NCI-H1930 (cell line): ENCODE data around the gene MYO1C.
A peak's percentile ranks its signal among the peaks of the same experiment; 100 is the strongest.
"Not testable (repeated sequence)": the region's sequence is repeated elsewhere in the genome, so short reads cannot be mapped to it uniquely, and the experiment has no call there.

ENCODE experiments used
- DNase-seq, 2 experiments: peaks; one replicate each; lab custom pipeline; 2025; lab: John Stamatoyannopoulos, UW

Gene MYO1C

DNA sequence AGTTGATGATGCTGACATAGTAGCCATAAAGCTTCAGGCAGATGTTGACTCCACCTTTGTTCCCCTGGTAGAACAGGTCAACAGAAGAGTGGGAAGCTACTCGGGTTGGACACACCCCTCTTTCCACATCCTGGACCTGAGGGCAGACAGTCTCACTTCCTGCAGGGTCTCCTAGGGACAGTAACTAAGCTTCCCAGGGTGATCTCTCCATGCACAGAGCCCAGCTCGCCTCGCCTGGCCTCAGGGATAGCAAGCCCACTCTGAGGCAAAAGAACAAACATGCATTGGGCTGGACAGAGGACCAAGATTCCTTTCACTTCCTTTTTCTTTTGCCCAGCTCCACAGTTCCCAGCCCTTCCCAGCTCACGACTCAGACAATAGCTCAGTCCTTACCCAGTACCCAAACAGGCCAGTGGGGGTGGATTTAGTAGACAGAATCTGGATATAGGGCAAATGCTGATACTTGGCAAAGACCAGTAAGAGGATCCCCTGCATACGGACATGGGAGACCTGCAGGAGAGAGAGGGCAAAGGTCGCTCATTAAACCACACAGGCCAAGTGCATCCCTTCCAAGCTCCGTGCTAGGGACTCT lies 16.9 kb upstream of the MYO1C start:
- no peak for DNase-seq

GRCh38 chr17:1508709-1509108 lies 16.2 kb upstream of the MYO1C start:
- DNase-seq = not testable (repeated sequence)

GRCh38 chr17:1506649-1507267 lies 14.3 kb upstream of the MYO1C start:
- no peak for DNase-seq

DNA sequence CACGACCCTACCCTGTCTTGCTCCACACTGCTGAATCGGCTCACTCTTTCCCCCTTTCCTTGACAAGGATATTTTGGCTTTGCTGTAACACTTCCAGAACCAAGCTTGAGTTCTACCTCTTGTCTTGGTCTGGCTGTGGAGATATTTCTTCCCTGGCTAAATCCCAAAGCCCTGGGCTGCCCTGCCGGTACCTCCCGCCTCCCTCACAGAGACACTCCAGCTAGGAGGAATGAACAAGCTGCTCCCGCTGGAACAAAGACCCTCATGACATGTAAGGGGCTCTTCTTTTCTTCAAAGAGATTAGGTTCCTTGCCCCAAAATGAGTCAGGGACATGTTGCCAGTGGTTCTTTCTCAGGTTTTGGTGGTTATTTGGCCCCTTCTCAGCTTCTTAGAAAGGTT lies 13.1 kb upstream of the MYO1C start:
- DNase-seq = no peak

GRCh38 chr17:1504866-1505265 lies 12.4 kb upstream of the MYO1C start:
- DNase-seq = no peak

- no peak for DNase-seq
These were observed 11.2 kb upstream of the MYO1C start for GRCh38 chr17:1503699-1504098.

- DNase-seq = no peak
These were observed 6.4 kb upstream of the MYO1C start for GRCh38 chr17:1498869-1499268.

DNA sequence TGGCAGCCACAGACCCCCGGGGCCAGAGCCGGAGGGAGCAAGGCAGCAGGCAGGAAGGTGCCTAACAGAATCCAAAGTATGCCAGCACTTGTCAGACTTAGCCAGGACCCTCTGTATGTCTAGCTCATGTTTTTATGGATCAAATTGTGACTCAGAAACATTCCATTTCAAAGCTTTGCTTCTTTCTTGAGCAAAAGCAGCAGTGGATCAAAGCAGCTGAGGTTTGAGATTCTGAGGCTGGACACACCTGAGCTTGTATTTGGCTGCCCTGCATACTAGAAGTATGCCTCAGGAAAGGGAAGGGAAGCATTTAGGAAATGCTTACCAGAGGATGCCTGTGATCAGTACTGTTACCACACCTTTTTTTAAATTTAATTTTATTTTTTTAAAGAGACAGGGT lies 5.7 kb upstream of the MYO1C start:
- no peak for DNase-seq

- DNase-seq = no peak
These were observed 5.3 kb upstream of the MYO1C start for GRCh38 chr17:1497831-1498230.

GRCh38 chr17:1496869-1497268 lies 4.4 kb upstream of the MYO1C start:
- no peak for DNase-seq

DNA sequence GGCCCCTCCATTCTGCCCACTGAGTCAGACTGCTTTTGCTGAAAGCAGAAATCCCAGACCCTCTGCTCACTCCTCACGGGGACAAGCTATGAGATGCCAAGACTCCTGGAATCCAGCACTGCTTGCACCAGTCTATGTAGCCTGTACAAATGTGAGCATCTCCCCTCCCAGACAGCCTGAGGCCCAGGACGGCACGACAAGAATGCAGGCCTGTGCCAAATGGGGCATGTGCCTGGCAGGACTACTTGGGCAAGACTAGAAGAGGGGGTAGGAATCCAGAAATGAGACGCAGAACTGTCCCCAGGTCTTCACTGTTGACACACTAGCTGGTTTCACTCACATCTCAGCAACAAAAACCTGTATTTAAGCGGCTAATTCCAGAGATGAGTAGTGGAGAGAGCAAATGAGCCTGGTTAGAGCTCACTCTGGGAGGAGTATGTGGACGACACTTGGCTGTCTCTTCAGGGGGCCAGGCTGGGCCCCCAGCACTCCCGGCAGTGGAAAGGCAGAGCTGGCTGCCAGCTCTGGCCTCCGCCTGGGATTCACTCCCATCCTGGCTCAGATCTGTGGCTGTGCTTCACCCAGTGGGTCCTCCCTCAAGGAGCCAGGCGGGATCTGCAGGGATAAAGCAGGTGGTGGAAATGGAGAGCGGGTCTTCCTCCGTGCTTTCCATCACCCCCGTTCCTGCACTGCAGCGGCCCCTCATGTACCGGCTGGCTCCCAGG lies 2.9 kb upstream of the MYO1C start:
- no peak for DNase-seq

DNA sequence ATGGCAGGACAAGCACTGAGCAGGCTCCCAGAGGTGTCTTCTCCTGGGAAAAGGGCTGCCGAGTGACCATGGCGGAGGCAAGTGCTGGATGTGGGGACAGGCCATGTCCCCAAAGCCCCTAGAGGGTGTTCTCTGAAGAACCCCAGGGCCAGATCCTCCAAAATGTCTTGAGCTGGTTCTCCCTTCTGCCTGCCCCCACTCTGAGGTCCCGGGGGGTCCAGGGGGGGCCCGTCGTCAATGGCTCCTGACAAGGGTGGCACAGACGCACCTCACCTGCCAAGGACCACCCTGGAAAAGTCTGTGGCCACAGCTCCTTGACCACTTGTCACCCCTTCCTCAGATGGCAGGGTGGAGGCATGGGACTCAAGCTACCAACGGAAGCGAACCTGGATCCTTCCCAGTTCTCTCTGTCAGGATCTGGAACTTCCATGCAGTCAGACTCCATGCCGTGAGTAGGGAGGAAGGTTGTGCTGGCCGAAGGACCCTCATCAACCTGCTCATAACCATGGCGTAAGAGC lies 2.3 kb upstream of the MYO1C start:
- DNase-seq = no peak

DNA sequence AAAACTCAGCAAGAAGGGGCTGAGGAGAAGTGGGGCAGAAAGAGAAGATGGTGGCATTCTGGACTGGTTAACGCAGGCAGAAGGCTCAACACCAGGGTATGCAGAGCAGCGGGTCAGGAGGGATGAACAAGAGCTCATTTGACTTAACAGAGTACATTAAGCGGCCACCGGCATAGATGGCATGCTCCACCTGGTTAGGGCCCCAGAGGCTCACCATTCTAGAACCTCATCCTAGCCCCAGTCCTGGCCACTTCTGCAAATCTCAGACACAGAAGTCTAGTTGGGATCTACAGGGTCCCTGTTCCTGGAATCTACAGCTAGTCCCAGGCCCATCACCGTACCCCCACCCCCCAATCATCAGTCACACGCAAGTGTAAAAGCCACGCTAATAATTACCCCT lies 1.7 kb upstream of the MYO1C start:
- DNase-seq = no peak

- no peak for DNase-seq
These were observed 950 bp upstream of the MYO1C start for GRCh38 chr17:1493291-1493980.

DNA sequence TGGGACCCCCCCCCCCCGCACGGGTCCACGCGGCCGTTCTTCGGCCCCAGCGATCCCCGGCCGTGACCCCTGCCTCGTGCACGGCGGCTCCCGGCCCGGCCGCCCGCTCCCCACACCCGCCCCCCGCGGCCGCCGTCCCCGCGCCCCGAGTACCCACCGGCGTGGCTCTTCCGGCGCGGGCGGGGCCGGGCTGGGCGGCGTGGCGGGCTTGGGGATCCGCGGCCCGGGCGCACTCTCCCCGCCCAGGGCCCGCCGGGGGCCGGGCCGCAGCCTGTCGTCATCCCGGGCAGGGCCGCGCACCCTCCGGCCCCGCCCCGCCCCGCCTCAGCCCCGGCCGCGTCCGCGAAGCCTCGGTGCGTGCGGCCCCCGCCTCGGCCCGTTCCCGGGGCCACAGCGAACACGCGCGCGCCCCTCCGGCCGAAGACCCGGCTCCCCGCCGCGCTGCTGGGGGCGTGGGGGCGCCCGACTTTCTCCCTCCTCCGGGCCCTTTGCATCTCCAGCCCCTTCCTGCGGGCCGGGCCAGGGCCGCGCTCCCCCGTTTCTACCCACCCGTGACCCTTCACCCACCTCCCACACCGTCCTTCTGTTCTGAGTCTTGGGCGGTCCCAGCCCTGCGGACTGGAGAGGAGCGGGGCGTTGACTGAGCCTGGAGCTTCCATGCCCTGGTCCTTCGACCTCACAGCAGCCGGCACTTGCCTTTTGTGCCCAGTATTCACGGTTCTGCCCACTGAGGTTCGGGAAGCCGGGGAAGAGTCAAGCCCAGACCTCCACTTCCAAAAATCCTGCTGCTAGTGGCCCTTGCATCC lies 840 bp downstream of the MYO1C start:
- DNase-seq = peak in 1 of 2 experiments; percentile 48

DNA sequence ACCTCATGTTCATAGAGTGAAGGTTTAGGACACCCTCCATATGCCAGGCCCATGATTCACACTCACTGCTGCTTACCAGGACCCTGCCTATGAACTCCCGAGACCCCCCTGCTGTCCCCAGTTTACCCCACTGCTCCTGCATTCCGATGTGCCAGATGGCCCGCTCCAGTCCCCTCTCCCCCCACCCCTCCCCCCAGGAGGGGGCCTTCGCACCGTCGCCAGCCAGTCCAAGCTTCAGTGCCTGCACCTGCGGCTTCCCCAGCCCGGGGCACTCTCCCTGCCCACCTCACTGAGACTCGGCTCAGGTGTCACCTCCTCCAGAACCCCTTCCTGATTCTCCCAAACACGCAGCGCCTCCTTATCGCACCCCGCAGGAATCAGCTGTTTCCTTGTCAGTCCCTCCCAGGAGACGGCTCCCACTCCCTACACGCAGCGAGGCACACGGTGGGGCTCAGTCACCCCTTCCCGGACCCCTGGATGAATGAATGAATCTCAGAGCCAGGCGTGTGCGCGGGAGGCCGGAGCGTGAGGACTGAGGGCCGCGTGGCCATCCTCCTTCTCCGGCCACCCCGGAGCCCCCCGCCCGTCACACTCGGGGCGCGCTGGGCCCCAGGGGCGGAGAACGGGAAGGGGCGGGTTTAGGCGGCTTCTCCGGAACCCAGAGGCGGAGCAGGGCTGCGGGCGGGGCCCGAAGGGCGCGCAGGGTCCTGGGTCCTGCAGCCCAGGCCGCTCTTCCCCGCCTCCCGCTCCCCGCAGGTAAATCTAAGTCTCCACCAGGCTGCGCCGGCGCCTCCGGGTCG lies 1.6 kb downstream of the MYO1C start:
- DNase-seq = peak in 1 of 2 experiments; percentile 24

DNA sequence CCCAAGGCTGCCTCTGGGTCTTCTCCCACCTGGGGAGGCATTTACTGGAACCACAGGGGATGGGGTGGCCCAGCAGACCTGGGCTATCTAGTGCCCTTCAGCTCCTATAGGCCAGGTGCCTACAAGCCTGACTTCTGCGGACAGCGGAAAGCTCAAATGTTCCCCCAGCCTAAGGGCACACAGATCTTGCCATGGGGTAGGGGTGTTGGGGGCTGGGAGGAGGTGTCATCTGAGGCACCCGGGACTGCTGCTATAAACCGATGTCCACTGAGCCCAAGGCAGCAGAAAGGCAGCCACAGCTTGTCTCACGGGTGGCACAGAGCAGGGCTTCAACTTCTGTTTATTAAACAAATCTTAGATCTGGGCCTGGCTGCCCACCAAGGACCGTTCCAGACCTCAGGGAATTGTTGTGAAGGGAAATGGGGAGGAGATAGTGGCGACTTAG lies 3.6 kb downstream of the MYO1C start:
- no peak for DNase-seq

DNA sequence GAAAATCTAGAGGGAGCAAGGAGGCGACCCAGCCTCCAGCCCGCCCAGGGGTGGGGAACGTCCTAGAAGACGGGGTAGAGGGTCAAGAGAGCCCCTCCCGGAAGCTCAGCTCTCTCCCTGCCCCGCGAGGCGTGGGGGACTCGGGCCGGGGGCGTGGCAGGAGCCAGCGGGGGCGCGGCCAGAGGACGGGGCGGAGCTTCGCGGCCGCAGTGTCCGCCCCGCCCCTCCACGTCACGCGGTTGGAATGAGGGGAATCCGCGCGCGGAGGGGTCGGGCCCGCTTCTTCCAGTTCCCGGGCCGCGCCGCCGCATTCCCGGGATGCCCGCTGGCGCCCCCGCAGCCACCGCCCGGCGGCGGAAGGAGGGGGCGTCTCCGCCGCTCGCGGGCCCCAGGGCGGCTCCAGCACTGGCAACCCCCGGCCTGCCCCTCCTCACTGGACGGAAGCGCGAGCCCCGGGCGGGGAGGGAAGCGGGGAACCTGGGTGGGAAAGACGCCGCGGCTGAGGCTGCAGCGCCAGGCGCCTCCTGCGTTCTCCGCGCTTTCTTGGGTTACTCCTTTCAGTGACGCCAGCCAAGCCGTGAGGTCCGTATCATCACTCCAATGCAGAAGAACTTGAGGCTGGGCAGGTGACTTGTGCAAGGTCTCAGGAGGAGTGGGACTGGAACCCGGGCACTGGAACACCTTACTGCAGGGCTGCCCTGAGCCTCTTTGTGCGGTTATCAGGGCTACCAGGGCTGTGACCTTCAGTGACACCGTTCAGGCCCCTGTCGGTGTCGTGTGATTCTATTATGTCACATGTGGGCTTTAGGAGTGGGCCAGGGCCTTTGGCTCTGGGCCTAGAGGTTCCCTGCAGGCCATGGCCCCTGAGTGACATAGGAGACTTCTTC lies 4.3 kb downstream of the MYO1C start:
- peak in 1 of 2 experiments; percentile 59 for DNase-seq

GRCh38 chr17:1486802-1487695 lies 5.4 kb downstream of the MYO1C start:
- DNase-seq = no peak
